Coronary artery (tissue), 2 donors: Measurements from ENCODE around the gene CTDSP2.

Experiments used
- DNase-seq: peaks from one replicate; pipeline ENCODE4 v3.0.0-alpha.2; 2017; ENCODE audit warnings: low spot score
- H3K27ac ChIP-seq, 2 donors: fragments of 200-600 bp; sonication (generic); one replicate each; pipeline ENCODE4 v1.5.1; 2016 to 2019
- H3K4me3 ChIP-seq: fragments of 200-600 bp; sonication (generic); 2 replicates; pipeline ENCODE4 v1.5.1; 2016; ENCODE audit warnings: mild to moderate bottlenecking, moderate library complexity
- TF ChIP-seq, protein P1 (sequence below): fragments of 200-600 bp; sonication (generic); IDR thresholded peaks from one replicate; pipeline ENCODE4 v1.5.1; 2019; ENCODE audit warnings: antibody characterized with exemption

The CTDSP2 gene

GRCh38 chr12:57838594-57839302 is 7.8 kb downstream of the CTDSP2 start:
- peak overlapping the region; percentile 97 for H3K4me3 ChIP-seq
- H3K27ac ChIP-seq = peak overlapping the region; percentile 65 to 100
- TF ChIP-seq, protein P1, sequence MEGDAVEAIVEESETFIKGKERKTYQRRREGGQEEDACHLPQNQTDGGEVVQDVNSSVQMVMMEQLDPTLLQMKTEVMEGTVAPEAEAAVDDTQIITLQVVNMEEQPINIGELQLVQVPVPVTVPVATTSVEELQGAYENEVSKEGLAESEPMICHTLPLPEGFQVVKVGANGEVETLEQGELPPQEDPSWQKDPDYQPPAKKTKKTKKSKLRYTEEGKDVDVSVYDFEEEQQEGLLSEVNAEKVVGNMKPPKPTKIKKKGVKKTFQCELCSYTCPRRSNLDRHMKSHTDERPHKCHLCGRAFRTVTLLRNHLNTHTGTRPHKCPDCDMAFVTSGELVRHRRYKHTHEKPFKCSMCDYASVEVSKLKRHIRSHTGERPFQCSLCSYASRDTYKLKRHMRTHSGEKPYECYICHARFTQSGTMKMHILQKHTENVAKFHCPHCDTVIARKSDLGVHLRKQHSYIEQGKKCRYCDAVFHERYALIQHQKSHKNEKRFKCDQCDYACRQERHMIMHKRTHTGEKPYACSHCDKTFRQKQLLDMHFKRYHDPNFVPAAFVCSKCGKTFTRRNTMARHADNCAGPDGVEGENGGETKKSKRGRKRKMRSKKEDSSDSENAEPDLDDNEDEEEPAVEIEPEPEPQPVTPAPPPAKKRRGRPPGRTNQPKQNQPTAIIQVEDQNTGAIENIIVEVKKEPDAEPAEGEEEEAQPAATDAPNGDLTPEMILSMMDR = no peak
- DNase-seq = no peak

DNA sequence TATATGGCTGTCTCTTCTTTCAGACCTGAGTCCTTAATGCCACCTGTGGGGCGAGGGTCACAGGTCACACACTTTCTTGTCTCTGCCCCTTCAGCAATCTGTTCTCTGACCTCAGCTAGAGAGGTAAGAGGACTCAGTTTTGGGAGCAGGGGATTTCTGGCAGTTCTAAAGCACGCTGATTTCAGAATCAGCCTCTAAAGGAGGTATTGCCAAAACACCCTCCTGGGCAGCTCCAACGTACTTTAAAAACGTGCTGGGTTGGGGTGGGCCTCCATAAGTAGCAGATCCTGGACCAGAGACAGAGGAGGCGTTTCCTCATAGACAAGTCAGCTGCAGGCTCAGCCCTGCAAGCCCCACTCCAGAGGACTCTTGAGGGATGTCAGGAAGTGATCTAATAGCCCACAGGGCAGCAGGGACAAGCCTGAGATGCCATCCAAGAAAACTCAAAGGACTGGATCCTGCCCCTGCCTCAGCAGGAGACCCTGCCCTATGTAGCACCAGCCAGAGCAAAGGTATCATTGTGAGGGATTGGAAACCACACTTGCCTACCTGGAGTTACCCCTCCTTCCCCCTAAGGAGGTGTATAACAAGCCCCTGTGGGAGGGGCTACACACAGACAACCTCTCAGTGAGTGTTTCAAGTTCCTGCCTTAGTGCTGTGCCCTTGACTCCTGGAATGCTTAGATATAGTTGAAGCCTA is 8.5 kb downstream of the CTDSP2 start:
- Histone ChIP-seq H3K4me3 (peak overlapping the region; percentile 97), H3K27ac (peak overlapping the region; percentile 65 to 100)
- TF ChIP-seq, protein P1 = no peak
- no peak for DNase-seq

DNA sequence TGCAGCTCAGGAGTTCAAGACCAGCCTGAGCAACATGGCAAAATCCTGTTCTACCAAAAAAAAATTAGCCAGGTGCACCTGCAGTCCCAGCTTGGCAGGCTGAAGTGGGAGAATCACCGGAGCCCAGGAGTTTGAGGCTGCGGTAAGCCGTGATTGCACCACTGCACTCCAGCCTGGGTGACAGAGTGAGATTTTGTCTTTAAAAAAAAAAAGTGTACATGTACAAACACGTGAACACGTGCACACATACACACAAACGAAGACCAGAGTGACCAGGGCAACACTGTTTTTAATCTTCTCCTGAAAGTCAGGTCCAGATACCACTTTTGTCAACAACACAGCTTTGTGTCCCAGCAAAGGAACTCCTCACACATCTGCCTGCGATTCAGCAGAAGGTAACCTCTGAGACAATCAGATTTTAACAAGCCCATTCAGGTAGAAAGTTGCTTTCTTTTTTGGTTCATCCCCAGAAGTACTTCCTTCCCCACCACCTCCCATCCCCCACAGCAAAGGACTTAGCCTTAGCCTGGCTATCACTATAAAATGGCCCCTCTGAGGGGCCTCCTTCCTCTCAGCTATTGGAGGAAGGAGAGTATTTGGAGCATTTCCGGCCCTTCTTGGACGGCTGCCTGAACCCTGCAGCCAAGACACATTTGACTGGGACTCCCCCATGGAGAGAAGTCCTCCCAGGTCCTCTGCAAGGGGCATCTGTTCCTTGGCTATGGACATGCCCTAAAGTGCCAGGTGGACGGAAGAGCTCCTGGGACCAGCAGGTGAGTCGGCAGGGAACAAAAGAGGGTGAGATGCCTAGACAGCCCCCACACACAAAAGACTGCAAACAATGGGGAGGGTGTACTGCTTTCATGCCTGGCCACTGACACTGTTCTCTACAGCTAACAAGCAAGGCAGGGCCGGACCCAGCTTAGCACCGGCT is 9.8 kb downstream of the CTDSP2 start:
- peak overlapping the region; percentile 57 to 62 for H3K27ac ChIP-seq
- peak overlapping the region; percentile 63 for H3K4me3 ChIP-seq
- TF ChIP-seq, protein P1 = no peak
- no peak for DNase-seq

DNA sequence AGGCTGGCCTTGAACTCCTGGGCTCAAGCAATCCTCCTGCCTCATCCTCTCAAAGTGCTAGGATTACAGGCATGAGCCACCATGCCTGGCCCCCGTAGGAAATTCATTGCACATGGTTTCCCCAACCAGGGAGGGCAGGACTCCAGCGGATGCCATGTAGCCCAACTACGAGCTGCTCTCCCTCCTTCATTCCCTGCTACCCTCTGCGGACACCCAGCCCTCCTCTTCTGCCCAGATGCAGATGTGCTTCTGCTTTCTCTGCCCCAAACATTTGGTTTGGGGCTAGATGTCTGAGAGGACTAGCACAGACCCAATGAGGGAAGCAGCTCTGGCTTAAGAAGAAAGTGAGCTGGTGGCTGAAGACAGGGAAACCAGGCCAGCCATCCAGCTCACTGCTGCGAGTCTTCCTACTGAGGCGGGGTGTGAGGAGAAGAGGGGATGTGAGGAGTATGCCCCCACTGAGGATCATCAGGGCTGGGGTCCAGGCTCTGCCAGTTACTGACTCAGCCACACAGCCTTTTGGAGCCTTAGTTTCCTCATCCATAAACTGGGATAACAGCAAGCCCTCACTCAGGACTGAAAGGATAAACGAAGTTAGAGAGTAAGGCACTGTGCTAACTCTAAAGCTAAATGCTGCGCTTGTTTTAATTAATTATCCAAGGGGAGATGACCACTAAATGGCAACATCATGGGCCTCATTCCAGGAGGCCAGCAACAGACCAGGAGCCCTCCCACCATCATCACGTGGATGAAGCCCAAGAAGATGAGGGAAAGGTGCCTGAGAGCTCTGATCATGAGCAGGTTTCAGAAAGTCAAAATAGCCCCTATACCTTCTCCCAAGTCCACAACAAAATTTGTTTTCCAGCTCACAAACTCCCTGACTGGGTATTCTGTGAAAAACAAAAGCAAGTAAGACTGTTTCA is 10.9 kb downstream of the CTDSP2 start:
- peak overlapping the region; percentile 63 for H3K4me3 ChIP-seq
- TF ChIP-seq, protein P1 = no peak
- DNase-seq = no peak
- peak overlapping the region; percentile 57 to 62 for H3K27ac ChIP-seq

DNA sequence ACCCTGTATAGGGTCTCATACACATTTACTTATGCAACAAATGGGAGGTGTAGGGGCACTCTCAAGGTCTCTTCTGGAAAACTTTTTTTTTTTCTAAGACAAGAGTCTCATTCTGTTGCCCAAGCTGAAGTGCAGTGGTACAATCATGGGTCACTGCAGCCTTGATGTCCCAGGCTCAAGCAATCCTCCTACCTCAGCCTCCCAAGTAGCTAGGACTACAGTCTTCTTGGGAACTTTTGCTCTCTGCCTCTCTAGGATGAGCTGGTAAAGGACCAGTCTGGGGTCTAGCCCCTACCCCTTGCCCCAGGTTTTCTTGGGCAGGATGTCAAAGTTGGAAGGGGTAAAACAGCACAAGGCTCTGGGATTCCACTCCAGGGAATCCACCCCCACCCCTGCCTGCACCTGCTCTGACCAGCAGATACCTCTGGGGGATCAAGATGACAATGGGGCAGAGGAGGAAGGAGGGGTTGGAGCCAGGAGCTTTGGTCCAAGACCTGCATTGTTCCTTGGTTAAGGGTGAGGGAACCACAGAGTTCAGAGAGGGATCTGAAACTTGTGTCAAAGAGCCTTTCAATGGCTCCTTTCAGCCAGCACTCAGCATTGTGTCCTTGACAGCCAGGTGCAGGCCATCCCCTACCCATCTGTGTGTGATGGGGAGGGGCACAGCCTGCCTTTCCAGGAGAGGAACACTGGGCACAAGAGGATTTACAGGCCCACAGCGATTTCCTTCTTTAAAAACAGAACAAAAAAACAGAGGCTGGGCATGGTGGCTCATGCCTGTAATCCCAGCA is 12.2 kb downstream of the CTDSP2 start:
- Histone ChIP-seq H3K4me3 (peak overlapping the region; percentile 57), H3K27ac (peak overlapping the region; percentile 52 to 73)
- DNase-seq = no peak
- TF ChIP-seq, protein P1 = no peak
